K562 (cell line): Measurements from ENCODE around the gene SPRY2. TPM values are rescaled to one million over a fixed set of nuclear protein-coding genes. Genes with fewer than 3 reads are reported as not detected.

Experiments
- CREM ChIP-seq: IDR thresholded peaks from 2 replicates; pipeline ENCODE4 v1.6.1; 2014; ENCODE audit warnings: antibody characterized with exemption, low read depth
- FOXO4 ChIP-seq: fragments of 450-650 bp; formaldehyde crosslinking; IDR thresholded peaks from 2 replicates; pipeline ENCODE4 v1.4.0; 2020; ENCODE audit warnings: mild to moderate bottlenecking, moderate library complexity
- NR2C2 ChIP-seq, 2 experiments: fragments of 200-800 bp in 1 of 2; sonication (Bioruptor generic) in 1 of 2; sonication (generic) in 1 of 2; formaldehyde crosslinking in 1 of 2; IDR thresholded peaks; 2 replicates each; pipeline versions ENCODE4 v1.6.1 to v1.8.0; 2016 to 2022; ENCODE audit warnings: mild to moderate bottlenecking in 1 of 2, missing compliant biosample characterization in 1 of 2, missing genetic modification characterization in 1 of 2, missing genetic modification reagents in 1 of 2
- SAFB2 ChIP-seq: fragments of 200-400 bp; formaldehyde crosslinking; IDR thresholded peaks from 2 replicates; pipeline ENCODE4 v1.6.1; 2018; ENCODE audit warnings: borderline replicate concordance, low read length, low read depth, moderate library complexity; ENCODE audit not compliant: severe bottlenecking
- TCFL5 ChIP-seq: fragments of 250-450 bp; sonication (Bioruptor Pico); conservative IDR thresholded peaks from 2 replicates; pipeline ENCODE4 v1.6.1; 2021; ENCODE audit warnings: mild to moderate bottlenecking, moderate library complexity, matching md5 sums
- ZBTB33 ChIP-seq: sonication (generic); formaldehyde crosslinking; IDR thresholded peaks from 2 replicates; pipeline ENCODE4 v1.8.1; 2023; ENCODE audit warnings: mild to moderate bottlenecking, missing genetic modification reagents
- ZC3H4 ChIP-seq: sonication (generic); formaldehyde crosslinking; IDR thresholded peaks from 2 replicates; pipeline ENCODE4 v1.9.0; 2021; ENCODE audit warnings: missing genetic modification reagents, borderline replicate concordance
- ZHX1 ChIP-seq: fragments of 150-350 bp; conservative IDR thresholded peaks from 2 replicates; pipeline ENCODE4 v1.6.1; 2014; ENCODE audit warnings: low read length
- ZNF512 ChIP-seq: IDR thresholded peaks from 2 replicates; pipeline ENCODE4 v1.6.1; 2016; ENCODE audit warnings: missing genetic modification characterization, missing compliant biosample characterization
- ZNF609 ChIP-seq: sonication (generic); formaldehyde crosslinking; IDR thresholded peaks from 2 replicates; pipeline ENCODE4 v1.8.1; 2023; ENCODE audit warnings: missing genetic modification reagents, mild to moderate bottlenecking, borderline replicate concordance
- polyA plus RNA-seq, 8 experiments: library from polyadenylated mRNA; depleted of rRNA in 4 of 8; stranded (reverse) in 5 of 8; unstranded in 3 of 8; fragments of >200 nt; fragmentation: Nextera tagmentation in 2 of 8; fragmentation: Illumina TruSeq in 1 of 8; extraction: Ambion mirVana in 2 of 8; extraction: Trizol in 1 of 8; gene quantifications; 2 replicates each; pipeline versions ENCODE4 v1.2.1 to v1.2.3, GENCODE V29; 2011 to 2014; ENCODE audit warnings: inconsistent platforms in 1 of 8, missing spikeins in 1 of 8
- total RNA-seq, 7 experiments: library from RNA; depleted of rRNA in 6 of 7; stranded (reverse); fragments of >200 nt in 6 of 7; fragmentation: Illumina TruSeq in 2 of 7; extraction: Trizol in 2 of 7; gene quantifications; 2 replicates each; pipeline versions ENCODE4 v1.2.1 to v1.2.3, GENCODE V29; 2011 to 2021; ENCODE audit warnings: low replicate concordance in 1 of 7

Gene SPRY2
- total and polyA plus RNA-seq, 9 of the 15 experiments (the other 6 are each of a cell fraction or from before 2014, with no cell fraction given), result 1.8 to 7.8 (median 3.4) TPM

GRCh38 chr13:80338781-80339562 is 2.0 kb downstream of the SPRY2 start (continued):
- no peak for TF ChIP-seq ZNF609 (CRISPR knock-in tag)
- no peak for TF ChIP-seq ZHX1
- TF ChIP-seq CREM, result 0 out of 2 replicates have a peak, but pooled peaks have one; percentile 30
- no peak for TF ChIP-seq TCFL5 (CRISPR knock-in tag)
- no peak for TF ChIP-seq SAFB2
- no peak for TF ChIP-seq ZC3H4 (CRISPR knock-in tag)
- no peak for TF ChIP-seq FOXO4 (CRISPR knock-in tag)
- TF ChIP-seq ZBTB33 (CRISPR knock-in tag), result no peak
- TF ChIP-seq ZNF512, result 0 out of 2 replicates have a peak, but pooled peaks have one; percentile 11
- TF ChIP-seq NR2C2 (CRISPR knock-in tag; IDR thresholded peaks at IDR 0.05), result no peak
- TF ChIP-seq NR2C2 (tag; IDR thresholded peaks at IDR 0.05), result no peak
